Endothelial cell of umbilical vein (primary cell): ENCODE measurements around the gene MGLL. TPM values are rescaled to one million over a fixed set of nuclear protein-coding genes. Genes with fewer than 3 reads are reported as not detected.

Experiments used
- BruUV-seq: library from RNA; stranded (reverse); fragments of 400-500 nt; replicated peaks from 2 replicates; lab custom pipeline; 2021; lab: Mats Ljungman, UMichigan
- CTCF ChIA-PET: fragments of 300-600, 350-600 bp; sonication (Branson Sonifier 250); formaldehyde crosslinking; loops from one replicate; lab custom pipeline; 2021; ENCODE audit warnings: antibody characterized with exemption, inconsistent platforms; lab: Charles Lee
- POLR2A ChIA-PET: fragments of 300-600, 350-600 bp; sonication (Branson Sonifier 250); formaldehyde crosslinking; loops from one replicate; lab custom pipeline; 2021; ENCODE audit warnings: antibody characterized with exemption, inconsistent platforms; lab: Charles Lee
- DNase-seq: peaks from one replicate; pipeline ENCODE4 v3.0.0-alpha.2; 2011; ENCODE audit warnings: low read depth, low spot score
- FAIRE-seq: peaks from 2 replicates; lab custom pipeline; 2011; peaks lifted over from hg19 to GRCh38; lab: Jason Lieb, UNC
- H2AFZ ChIP-seq: 2 replicates; pipeline ENCODE4 v1.6.0; 2012; ENCODE audit warnings: low read depth, low read length, control low read depth, inconsistent platforms
- H3K27ac ChIP-seq: 2 replicates; pipeline ENCODE4 v1.5.1; 2011; ENCODE audit warnings: low read depth, mild to moderate bottlenecking, control low read depth, low read length, moderate library complexity; ENCODE audit not compliant: insufficient read depth
- H3K27me3 ChIP-seq, 2 experiments: 2 replicates each; pipeline versions ENCODE4 v1.6.0 to v1.6.1; 2011; ENCODE audit warnings: low read length in 2 of 2, mixed read lengths in 1 of 2; ENCODE audit not compliant: control insufficient read depth in 2 of 2, insufficient read depth in 2 of 2
- H3K36me3 ChIP-seq, 2 experiments: 2 replicates in 1 of 2; 3 replicates in 1 of 2; pipeline ENCODE4 v1.5.1; 2011; ENCODE audit warnings: low read length in 2 of 2, mild to moderate bottlenecking in 1 of 2, moderate library complexity in 1 of 2; ENCODE audit not compliant: control insufficient read depth in 2 of 2, insufficient read depth in 2 of 2; ENCODE audit errors: extremely low read depth in 1 of 2
- H3K4me1 ChIP-seq: 3 replicates; pipeline ENCODE4 v1.5.1; 2011; ENCODE audit warnings: mild to moderate bottlenecking, low read length; ENCODE audit not compliant: control insufficient read depth, insufficient read depth; ENCODE audit errors: extremely low read depth
- H3K4me2 ChIP-seq: 2 replicates; pipeline ENCODE4 v1.6.1; 2011; ENCODE audit warnings: low read length, control low read depth, mixed read lengths; ENCODE audit not compliant: insufficient read depth
- H3K4me3 ChIP-seq, 3 experiments: fragments of 200-600 bp in 1 of 3; sonication (generic), shearing (Covaris generic) in 1 of 3; replicated peaks in 1 of 3; 2 replicates each; pipeline ENCODE4 v1.5.1; 2011 to 2016; ENCODE audit warnings: control low read depth in 3 of 3, low read length in 3 of 3, mild to moderate bottlenecking in 2 of 3, inconsistent platforms in 1 of 3, low read depth in 1 of 3, moderate library complexity in 1 of 3; ENCODE audit not compliant: insufficient read depth in 1 of 3
- H3K79me2 ChIP-seq: 2 replicates; pipeline ENCODE4 v1.6.0; 2012; ENCODE audit warnings: low read length, inconsistent platforms; ENCODE audit not compliant: control insufficient read depth, insufficient read depth
- H3K9ac ChIP-seq: replicated peaks from 2 replicates; pipeline ENCODE3; 2011; ENCODE audit warnings: low read length, control low read depth; ENCODE audit not compliant: insufficient read depth; ENCODE audit errors: extremely low read depth
- H3K9me1 ChIP-seq: replicated peaks from 3 replicates; pipeline ENCODE4 v1.6.0; 2011; ENCODE audit warnings: mild to moderate bottlenecking, low read length; ENCODE audit not compliant: control insufficient read depth, insufficient read depth; ENCODE audit errors: extremely low read depth
- H3K9me3 ChIP-seq: replicated peaks from 2 replicates; pipeline ENCODE4 v1.5.1; 2012; ENCODE audit warnings: low read length, inconsistent platforms; ENCODE audit not compliant: control insufficient read depth, insufficient read depth
- H4K20me1 ChIP-seq: replicated peaks from 2 replicates; pipeline ENCODE3; 2011; ENCODE audit warnings: mild to moderate bottlenecking, low read length; ENCODE audit not compliant: control insufficient read depth, insufficient read depth; ENCODE audit errors: extremely low read depth
- EZH2 ChIP-seq: IDR thresholded peaks from 2 replicates; pipeline ENCODE4 v1.6.1; 2012; ENCODE audit warnings: borderline replicate concordance, low read depth, mild to moderate bottlenecking, moderate library complexity, low read length, inconsistent platforms; ENCODE audit not compliant: severe bottlenecking
- FOS ChIP-seq: IDR thresholded peaks from 2 replicates; pipeline ENCODE4 v1.6.1; 2011; ENCODE audit warnings: mild to moderate bottlenecking, low read length, moderate library complexity, borderline replicate concordance; ENCODE audit not compliant: insufficient read depth
- GATA2 ChIP-seq: IDR thresholded peaks from 2 replicates; pipeline ENCODE4 v1.7.0; 2011; ENCODE audit warnings: low read depth, mild to moderate bottlenecking, moderate library complexity, mixed read lengths, low read length; ENCODE audit not compliant: insufficient read length, insufficient read depth
- JUN ChIP-seq: IDR thresholded peaks from 2 replicates; pipeline ENCODE4 v1.6.1; 2011; ENCODE audit warnings: borderline replicate concordance, low read depth; ENCODE audit not compliant: insufficient read length, insufficient read depth
- MAX ChIP-seq: IDR thresholded peaks from 2 replicates; pipeline ENCODE4 v1.6.1; 2011; ENCODE audit not compliant: insufficient read depth, insufficient read length
- MYC ChIP-seq: IDR thresholded peaks from one replicate; pipeline ENCODE4 v1.6.1; 2011; ENCODE audit warnings: mild to moderate bottlenecking, low read depth, low read length
- POLR2A ChIP-seq: IDR thresholded peaks from 2 replicates; pipeline ENCODE4 v1.6.1; 2012; ENCODE audit warnings: low read depth, mild to moderate bottlenecking, control low read depth, low read length
- POLR2AphosphoS5 ChIP-seq: IDR thresholded peaks from 2 replicates; pipeline ENCODE4 v1.6.1; 2012; ENCODE audit warnings: low read depth, mild to moderate bottlenecking, control low read depth, low read length, moderate library complexity; ENCODE audit not compliant: insufficient read depth
- dilution Hi-C: fragments of 300-500 bp; cut with MboI; formaldehyde crosslinking; loops from one replicate; pipeline ENCODE4 v1.15.0; 2019; ENCODE audit warnings: low sequenced_read_pairs; ENCODE audit not compliant: extremely low pct_ligation_motif_present
- intact Hi-C: fragments of 100-400 bp; cut with micrococcal nuclease; formaldehyde crosslinking; loops from one replicate; pipeline ENCODE4 v1.10.0; 2022
- polyA plus RNA-seq, 4 experiments: library from polyadenylated mRNA; depleted of rRNA in 3 of 4; stranded (reverse) in 3 of 4; unstranded in 1 of 4; fragments of >200 nt; gene quantifications; 2 replicates each; pipeline versions ENCODE4 v1.2.1 to v1.2.3, GENCODE V29; 2011 to 2012; ENCODE audit warnings: missing spikeins in 1 of 4
- total RNA-seq: library from RNA; stranded (reverse); gene quantifications from 2 replicates; pipeline ENCODE4 v1.2.3, GENCODE V29; 2021
- TF ChIP-seq, protein P1 (sequence below), 2 donors: IDR thresholded peaks; 1 replicate in 1 of 2; 2 replicates in 1 of 2; pipeline ENCODE4 v1.5.1; 2011; ENCODE audit warnings: low read length in 2 of 2, mild to moderate bottlenecking in 2 of 2, moderate library complexity in 2 of 2, control low read depth in 1 of 2, inconsistent platforms in 1 of 2, low read depth in 1 of 2; ENCODE audit not compliant: insufficient read depth in 1 of 2; ENCODE audit errors: extremely low read depth in 1 of 2

Gene MGLL
- total and polyA plus RNA-seq, 2 donors (not counting 3 experiments of a cell fraction or from before 2014, with no cell fraction given), result 30.7 to 60.2 TPM

DNA sequence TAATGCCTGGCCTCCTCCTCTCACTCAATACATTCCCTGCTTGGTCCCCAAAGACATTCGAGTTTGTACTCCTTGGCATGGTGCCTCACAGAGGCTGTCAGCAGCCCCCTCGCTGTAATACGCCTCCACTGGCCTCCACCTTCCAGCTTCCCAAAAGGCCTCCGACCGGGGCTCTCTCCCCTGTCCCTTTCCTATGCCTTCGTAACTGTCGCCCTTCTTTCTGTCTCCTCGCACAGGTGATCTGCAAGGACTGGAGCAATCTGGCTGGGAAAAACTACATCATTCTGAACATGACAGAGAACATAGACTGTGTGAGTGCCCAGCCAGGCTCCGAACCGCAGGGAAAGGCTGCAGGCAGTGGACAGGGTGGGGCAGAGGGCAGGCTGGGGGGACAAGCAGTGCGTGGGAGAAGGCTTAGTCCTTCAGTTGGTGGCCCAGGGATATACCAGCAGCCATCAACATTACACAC, 160.3 kb downstream of the MGLL start:
- dilution Hi-C loops, result no loop called here
- no peak for FAIRE-seq
- no TSS peak for BruUV-seq

More for the DNA sequence above, 160.3 kb downstream of the MGLL start:
- Histone ChIP-seq H3K36me3 (no peaks in the 10 kb centered on the region), H3K9ac (no peak overlapping the region), H3K27me3 (peaks cover 0 to 5% of the 10 kb centered on the region in 2 experiments), H3K79me2 (no peaks in the 10 kb centered on the region), H3K4me2 (no peak overlapping the region), H3K27ac (no peak overlapping the region), H3K9me1 (no peaks in the 10 kb centered on the region), H2AFZ (no peak overlapping the region), H3K4me3 (no peak overlapping the region), H3K4me1 (no peaks in the 10 kb centered on the region), H3K9me3 (no peaks in the 10 kb centered on the region), H4K20me1 (no peaks in the 10 kb centered on the region)
- intact Hi-C loops, result no loop called here
- TF ChIP-seq POLR2A (no peak), MYC (no peak), MAX (no peak), GATA2 (no peak), FOS (no peak), POLR2AphosphoS5 (no peak), JUN (no peak), EZH2 (no peak)
- TF ChIP-seq, protein P1, sequence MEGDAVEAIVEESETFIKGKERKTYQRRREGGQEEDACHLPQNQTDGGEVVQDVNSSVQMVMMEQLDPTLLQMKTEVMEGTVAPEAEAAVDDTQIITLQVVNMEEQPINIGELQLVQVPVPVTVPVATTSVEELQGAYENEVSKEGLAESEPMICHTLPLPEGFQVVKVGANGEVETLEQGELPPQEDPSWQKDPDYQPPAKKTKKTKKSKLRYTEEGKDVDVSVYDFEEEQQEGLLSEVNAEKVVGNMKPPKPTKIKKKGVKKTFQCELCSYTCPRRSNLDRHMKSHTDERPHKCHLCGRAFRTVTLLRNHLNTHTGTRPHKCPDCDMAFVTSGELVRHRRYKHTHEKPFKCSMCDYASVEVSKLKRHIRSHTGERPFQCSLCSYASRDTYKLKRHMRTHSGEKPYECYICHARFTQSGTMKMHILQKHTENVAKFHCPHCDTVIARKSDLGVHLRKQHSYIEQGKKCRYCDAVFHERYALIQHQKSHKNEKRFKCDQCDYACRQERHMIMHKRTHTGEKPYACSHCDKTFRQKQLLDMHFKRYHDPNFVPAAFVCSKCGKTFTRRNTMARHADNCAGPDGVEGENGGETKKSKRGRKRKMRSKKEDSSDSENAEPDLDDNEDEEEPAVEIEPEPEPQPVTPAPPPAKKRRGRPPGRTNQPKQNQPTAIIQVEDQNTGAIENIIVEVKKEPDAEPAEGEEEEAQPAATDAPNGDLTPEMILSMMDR (IDR thresholded peaks at IDR 0.05; ENCODE audit: extremely low read depth in 1 of 2, insufficient read depth in 1 of 2, low read depth in 1 of 2, low read length in 2 of 2), result no peak
- POLR2A ChIA-PET, result no interaction called here
- CTCF ChIA-PET, result interaction anchor here (1.2 to 1.6 kb wide), 3 partner anchors 11 to 170 kb away, joined by 3 to 5 read pairs (median 3); no protein-coding TSS in a partner anchor
- no peak for DNase-seq
